Subcutaneous adipose tissue (tissue), 4 donors: ENCODE results near the gene ECM1. TPM values are rescaled to one million over a fixed set of nuclear protein-coding genes. Genes with fewer than 3 reads are reported as not detected.

Source experiments
- total RNA-seq, 4 donors: library from RNA; depleted of rRNA; stranded (reverse); fragments of >200 nt; gene quantifications; one replicate each; pipeline ENCODE4 v1.1.0, GENCODE V29; 2016
- TF ChIP-seq, protein P1 (sequence below): fragments of 450-650 bp; IDR thresholded peaks from one replicate; pipeline ENCODE4 v1.5.1; 2016; ENCODE audit warnings: low read depth, mild to moderate bottlenecking, control low read depth, antibody characterized with exemption, moderate library complexity

Gene ECM1
- total RNA-seq, 4 donors from 2014 or later: 12.1 to 53.2 (median 29.5) TPM

- TF ChIP-seq, protein P1, sequence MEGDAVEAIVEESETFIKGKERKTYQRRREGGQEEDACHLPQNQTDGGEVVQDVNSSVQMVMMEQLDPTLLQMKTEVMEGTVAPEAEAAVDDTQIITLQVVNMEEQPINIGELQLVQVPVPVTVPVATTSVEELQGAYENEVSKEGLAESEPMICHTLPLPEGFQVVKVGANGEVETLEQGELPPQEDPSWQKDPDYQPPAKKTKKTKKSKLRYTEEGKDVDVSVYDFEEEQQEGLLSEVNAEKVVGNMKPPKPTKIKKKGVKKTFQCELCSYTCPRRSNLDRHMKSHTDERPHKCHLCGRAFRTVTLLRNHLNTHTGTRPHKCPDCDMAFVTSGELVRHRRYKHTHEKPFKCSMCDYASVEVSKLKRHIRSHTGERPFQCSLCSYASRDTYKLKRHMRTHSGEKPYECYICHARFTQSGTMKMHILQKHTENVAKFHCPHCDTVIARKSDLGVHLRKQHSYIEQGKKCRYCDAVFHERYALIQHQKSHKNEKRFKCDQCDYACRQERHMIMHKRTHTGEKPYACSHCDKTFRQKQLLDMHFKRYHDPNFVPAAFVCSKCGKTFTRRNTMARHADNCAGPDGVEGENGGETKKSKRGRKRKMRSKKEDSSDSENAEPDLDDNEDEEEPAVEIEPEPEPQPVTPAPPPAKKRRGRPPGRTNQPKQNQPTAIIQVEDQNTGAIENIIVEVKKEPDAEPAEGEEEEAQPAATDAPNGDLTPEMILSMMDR: no peak
Observed at GRCh38 chr1:150555198-150555970, 47.5 kb downstream of the ECM1 start.

- TF ChIP-seq, protein P1: no peak
Observed at GRCh38 chr1:150555971-150556865, 48.3 kb downstream of the ECM1 start.

GRCh38 chr1:150557065-150557600, 49.2 kb downstream of the ECM1 start:
- TF ChIP-seq, protein P1: no peak

DNA sequence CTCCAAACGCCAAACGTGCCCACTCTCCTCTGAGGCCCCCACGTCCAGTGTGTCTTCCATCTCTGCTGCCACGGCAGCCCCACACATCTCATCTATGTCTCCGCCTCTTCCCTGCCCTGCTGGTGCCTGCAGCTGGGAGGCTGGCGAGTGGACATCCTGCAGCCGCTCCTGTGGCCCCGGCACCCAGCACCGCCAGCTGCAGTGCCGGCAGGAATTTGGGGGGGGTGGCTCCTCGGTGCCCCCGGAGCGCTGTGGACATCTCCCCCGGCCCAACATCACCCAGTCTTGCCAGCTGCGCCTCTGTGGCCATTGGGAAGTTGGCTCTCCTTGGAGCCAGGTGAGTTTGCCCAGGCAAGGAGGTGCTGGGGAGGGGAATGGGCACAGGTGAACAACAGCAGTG, 49.9 kb downstream of the ECM1 start:
- TF ChIP-seq, protein P1: no peak

- TF ChIP-seq, protein P1: no peak
Observed at GRCh38 chr1:150558303-150558704, 50.4 kb downstream of the ECM1 start.

DNA sequence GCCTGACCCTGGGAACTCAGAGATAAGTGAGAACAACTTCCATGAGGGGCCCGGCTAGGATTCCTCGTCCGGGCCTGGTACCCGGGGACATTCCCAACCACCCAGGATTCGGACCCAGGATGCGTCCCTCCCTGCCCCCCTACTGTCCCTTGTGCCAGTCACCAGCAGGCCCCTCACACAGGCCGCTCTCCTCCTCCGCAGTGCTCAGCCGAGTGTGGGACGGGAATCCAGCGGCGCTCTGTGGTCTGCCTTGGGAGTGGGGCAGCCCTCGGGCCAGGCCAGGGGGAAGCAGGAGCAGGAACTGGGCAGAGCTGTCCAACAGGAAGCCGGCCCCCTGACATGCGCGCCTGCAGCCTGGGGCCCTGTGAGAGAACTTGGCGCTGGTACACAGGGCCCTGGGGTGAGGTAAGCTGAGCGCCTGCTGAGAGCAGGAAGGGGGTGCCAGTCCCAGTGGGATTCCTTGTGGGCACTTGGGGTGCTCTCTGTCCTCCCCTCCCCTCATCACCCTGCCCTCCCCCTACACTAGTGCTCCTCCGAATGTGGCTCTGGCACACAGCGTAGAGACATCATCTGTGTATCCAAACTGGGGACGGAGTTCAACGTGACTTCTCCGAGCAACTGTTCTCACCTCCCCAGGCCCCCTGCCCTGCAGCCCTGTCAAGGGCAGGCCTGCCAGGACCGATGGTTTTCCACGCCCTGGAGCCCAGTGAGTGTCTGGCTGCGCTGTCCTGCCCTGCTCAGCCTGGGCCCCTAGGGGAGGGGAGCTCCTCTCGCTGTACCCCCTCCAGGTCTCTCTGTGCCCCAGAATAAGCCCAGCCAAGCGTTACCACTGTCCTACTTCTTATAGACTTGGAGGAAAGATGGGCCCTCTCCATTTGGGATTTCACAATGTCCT, 51.1 kb downstream of the ECM1 start:
- TF ChIP-seq, protein P1: no peak
